Activated T-cell treated with anti-CD3 and anti-CD28 coated beads for 1 hour (primary cell): ENCODE measurements around the gene TNFSF13.

Experiments
- DNase-seq: peaks from one replicate; pipeline ENCODE4 v3.0.0-alpha.2; 2020; ENCODE audit warnings: low read depth

TNFSF13 gene

GRCh38 chr17:7552621-7553051 lies 5.9 kb upstream of the TNFSF13 start:
- DNase-seq: no peak

GRCh38 chr17:7553356-7553755 lies 5.2 kb upstream of the TNFSF13 start:
- no peak for DNase-seq

- no peak for DNase-seq
Measured at GRCh38 chr17:7555320-7555948, 3.1 kb upstream of the TNFSF13 start.

- no peak for DNase-seq
Measured at GRCh38 chr17:7556627-7557026, 1.9 kb upstream of the TNFSF13 start.

- no peak for DNase-seq
Measured at GRCh38 chr17:7557147-7557764, 1.3 kb upstream of the TNFSF13 start.

GRCh38 chr17:7557775-7558543 lies 591 bp upstream of the TNFSF13 start:
- no peak for DNase-seq

- no peak for DNase-seq
Measured at GRCh38 chr17:7559320-7560171, 996 bp downstream of the TNFSF13 start.

GRCh38 chr17:7560172-7561027 lies 1.9 kb downstream of the TNFSF13 start:
- no peak for DNase-seq

- peak; percentile 77 for DNase-seq
Measured at GRCh38 chr17:7561028-7561575, 2.6 kb downstream of the TNFSF13 start.

- peak; percentile 84 for DNase-seq
Measured at GRCh38 chr17:7561589-7562207, 3.1 kb downstream of the TNFSF13 start, which contains the start of gene SENP3. Gene SENP3, plus strand, starts transcription at chr17:7561919. Its CDS starts 1,158 bp downstream, at chr17:7563077.

- no peak for DNase-seq
Measured at GRCh38 chr17:7562208-7562605, 3.7 kb downstream of the TNFSF13 start.

- DNase-seq: no peak
Measured at GRCh38 chr17:7563115-7563869, 4.7 kb downstream of the TNFSF13 start.

- DNase-seq: no peak
Measured at GRCh38 chr17:7569571-7569970, 11.0 kb downstream of the TNFSF13 start.

GRCh38 chr17:7570351-7570750 lies 11.8 kb downstream of the TNFSF13 start:
- DNase-seq: no peak

- DNase-seq: no peak
Measured at GRCh38 chr17:7572338-7572587, 13.7 kb downstream of the TNFSF13 start.

- DNase-seq: peak; percentile 99
Measured at GRCh38 chr17:7572588-7573323, 14.2 kb downstream of the TNFSF13 start.

GRCh38 chr17:7573324-7574080 lies 15.0 kb downstream of the TNFSF13 start:
- DNase-seq: peak; percentile 87

- no peak for DNase-seq
Measured at GRCh38 chr17:7574176-7574953, 15.8 kb downstream of the TNFSF13 start.
